GM12878 (cell line): ENCODE measurements around the gene GHRL. TPM values are rescaled to one million over a fixed set of nuclear protein-coding genes. Genes with fewer than 3 reads are reported as not detected.

ENCODE experiments used
- ATAC-seq: fragments of 200-7000 bp; cut with Tn5 transposase; 3 replicates; pipeline ENCODE4 v1.9.1; 2020; ENCODE audit warnings: mild to moderate bottlenecking, moderate library complexity
- BruUV-seq: library from RNA; stranded (reverse); fragments of 400-500 nt; replicated peaks from 2 replicates; lab custom pipeline; 2021; lab: Mats Ljungman, UMichigan
- CTCF ChIA-PET: fragments of 300-600 bp; sonication (Branson Sonifier 250); formaldehyde crosslinking; extraction: SDS; loops from one replicate; lab custom pipeline; 2021; ENCODE audit warnings: inconsistent platforms; lab: Yijun Ruan, JAX
- POLR2A ChIA-PET: fragments of 350-600 bp; formaldehyde crosslinking; extraction: SDS; loops from one replicate; lab custom pipeline; 2021; ENCODE audit warnings: inconsistent platforms; lab: Charles Lee
- RAD21 ChIA-PET: fragments of 300-600 bp; sonication (Branson Sonifier 250); formaldehyde crosslinking; loops from one replicate; lab custom pipeline; 2023; ENCODE audit warnings: antibody characterized with exemption; ENCODE audit not compliant: unreplicated experiment; lab: Charles Lee
- SMC1A ChIA-PET: fragments of 300-600 bp; sonication (Branson Sonifier 250); formaldehyde crosslinking; loops from one replicate; lab custom pipeline; 2023; ENCODE audit not compliant: unreplicated experiment, uncharacterized antibody; lab: Charles Lee
- DNase-seq: peaks from one replicate; pipeline ENCODE4 v3.0.0-alpha.2; 2011; ENCODE audit warnings: low read depth, low spot score
- FAIRE-seq: peaks from 3 replicates; lab custom pipeline; 2011; peaks lifted over from hg19 to GRCh38; lab: Jason Lieb, UNC
- H2AFZ ChIP-seq: 2 replicates; pipeline ENCODE4 v1.6.0; 2011; ENCODE audit warnings: low read depth, low read length, control low read depth; ENCODE audit not compliant: control insufficient read depth
- H3K27ac ChIP-seq: 2 replicates; pipeline ENCODE4 v1.5.1; 2011; ENCODE audit warnings: control low read depth; ENCODE audit not compliant: control insufficient read depth, insufficient read depth
- H3K27me3 ChIP-seq, 2 experiments: replicated peaks in 1 of 2; 2 replicates each; pipeline versions ENCODE4 v1.6.0 to v1.6.1; 2011; ENCODE audit warnings: low read length in 1 of 2; ENCODE audit not compliant: control insufficient read depth in 2 of 2, insufficient read depth in 2 of 2
- H3K36me3 ChIP-seq, 2 experiments: 2 replicates each; pipeline ENCODE4 v1.5.1; 2011; ENCODE audit warnings: low read length in 1 of 2; ENCODE audit not compliant: control insufficient read depth in 2 of 2, insufficient read depth in 2 of 2
- H3K4me1 ChIP-seq: 2 replicates; pipeline ENCODE4 v1.6.1; 2011; ENCODE audit warnings: mild to moderate bottlenecking, low read length, moderate library complexity, mixed read lengths; ENCODE audit not compliant: control insufficient read depth, insufficient read depth
- H3K4me2 ChIP-seq: 2 replicates; pipeline ENCODE4 v1.6.0; 2011; ENCODE audit warnings: control low read depth; ENCODE audit not compliant: control insufficient read depth, insufficient read depth
- H3K4me3 ChIP-seq: fragments of 200-600 bp; sonication (generic); 2 replicates; pipeline ENCODE4 v1.5.1; 2016
- H3K79me2 ChIP-seq: 2 replicates; pipeline ENCODE4 v1.6.0; 2011; ENCODE audit warnings: low read length; ENCODE audit not compliant: control insufficient read depth, insufficient read depth
- H3K9ac ChIP-seq: 2 replicates; pipeline ENCODE4 v1.8.0; 2011; ENCODE audit warnings: low read length, control low read depth, mixed read lengths; ENCODE audit not compliant: control insufficient read depth, insufficient read depth
- H3K9me3 ChIP-seq: replicated peaks from 3 replicates; pipeline ENCODE4 v1.5.1; 2011; ENCODE audit warnings: mild to moderate bottlenecking, low read length; ENCODE audit not compliant: control insufficient read depth, insufficient read depth
- H4K20me1 ChIP-seq: 2 replicates; pipeline ENCODE4 v1.6.0; 2011; ENCODE audit not compliant: control insufficient read depth, insufficient read depth
- DPF2 ChIP-seq: fragments of 450-650 bp; IDR thresholded peaks from 2 replicates; pipeline ENCODE4 v1.6.1; 2017; ENCODE audit warnings: mild to moderate bottlenecking
- JUNB ChIP-seq: IDR thresholded peaks from 2 replicates; pipeline ENCODE4 v1.6.1; 2016; ENCODE audit warnings: antibody characterized with exemption, mild to moderate bottlenecking
- NFYA ChIP-seq: IDR thresholded peaks from 2 replicates; pipeline ENCODE4 v1.6.1; 2011; ENCODE audit warnings: low read depth, mild to moderate bottlenecking, low read length, improper control_type of control experiment, borderline replicate concordance
- NR2C2 ChIP-seq: IDR thresholded peaks from 2 replicates; pipeline ENCODE4 v1.6.1; 2011; ENCODE audit warnings: borderline replicate concordance, low read depth; ENCODE audit not compliant: control insufficient read depth, insufficient read length
- POLR2A ChIP-seq: IDR thresholded peaks from 2 replicates; pipeline ENCODE4 v1.6.1; 2011; ENCODE audit warnings: low read depth, mild to moderate bottlenecking, low read length
- SUPT20H ChIP-seq: IDR thresholded peaks from 2 replicates; pipeline ENCODE4 v1.6.1; 2011; ENCODE audit warnings: low read depth, mild to moderate bottlenecking, low read length, moderate library complexity, borderline replicate concordance; ENCODE audit not compliant: control insufficient read depth
- WGBS: methylation state at CpG from one replicate; pipeline ENCODE4 v1.1.6; 2016; ENCODE audit warnings: low lambda C conversion rate; ENCODE audit not compliant: insufficient replicate concordance, insufficient coverage; ENCODE audit errors: missing lambda C conversion rate; 5-methylcytosine and 5-hydroxymethylcytosine counted together
- in situ Hi-C: fragments of 300-500 bp; cut with MboI; formaldehyde crosslinking; loops from 9 replicates; pipeline ENCODE4 v1.14.3; 2018; ENCODE audit warnings: mixed read lengths
- intact Hi-C: fragments of 100-400 bp; cut with micrococcal nuclease; formaldehyde crosslinking; loops from one replicate; pipeline ENCODE4 v1.14.2; 2022; ENCODE audit not compliant: unreplicated experiment
- polyA plus RNA-seq, 11 experiments: library from polyadenylated mRNA; depleted of rRNA in 4 of 11; unstranded in 6 of 11; stranded (reverse) in 5 of 11; fragments of >200 nt; fragmentation: Nextera tagmentation in 4 of 11; fragmentation: Illumina TruSeq in 1 of 11; extraction: Ambion mirVana in 4 of 11; extraction: Trizol in 1 of 11; gene quantifications; 1 replicate in 1 of 11; 2 replicates in 10 of 11; pipeline versions ENCODE4 v1.2.1 to v1.2.3, GENCODE V29; 2011 to 2016; ENCODE audit warnings: inconsistent platforms in 2 of 11, missing spikeins in 2 of 11, low read depth in 1 of 11
- total RNA-seq, 4 experiments: library from RNA; depleted of rRNA in 3 of 4; stranded (reverse); fragments of >200 nt in 3 of 4; fragmentation: Illumina TruSeq in 1 of 4; extraction: Trizol in 1 of 4; gene quantifications; 2 replicates each; pipeline versions ENCODE4 v1.2.1 to v1.2.3, GENCODE V29; 2013 to 2021

Gene GHRL
- total and polyA plus RNA-seq, 10 of the 15 experiments (the other 5 are each of a cell fraction or from before 2014, with no cell fraction given): 0.35 to 2.2 (median 0.88) TPM

GRCh38 chr3:10286596-10287295 is 6.0 kb downstream of the GHRL start:
- ChIA-PET POLR2A (interaction anchor here (0.5 to 0.7 kb wide), 2 partner anchors 21 to 34 kb away, joined by 3 to 4 read pairs; no protein-coding TSS in a partner anchor), SMC1A (interaction anchor here (1.6 kb wide), 1 partner anchor 12 kb away, joined by 4 read pairs; no protein-coding TSS in a partner anchor), RAD21 (no interaction called here), CTCF (interaction anchor here (0.8 kb wide), 1 partner anchor 352 kb away, joined by 4 read pairs; no protein-coding TSS in a partner anchor)
- TF ChIP-seq SUPT20H (no peak), POLR2A (peak; percentile 26; the same call in 1 of the 2 replicates)
- Histone ChIP-seq H3K4me3 (no peak overlapping the region), H4K20me1 (no peaks in the 10 kb centered on the region; the same call in 1 of the 2 replicates), H3K9ac (no peak overlapping the region), H3K27ac (no peak overlapping the region), H3K4me1 (peaks cover 7% of the 10 kb centered on the region; the same call in 1 of the 2 replicates), H3K9me3 (no peaks in the 10 kb centered on the region), H3K4me2 (no peak overlapping the region), H3K27me3 (no peaks in the 10 kb centered on the region), H3K36me3 (peaks cover 8 to 14% of the 10 kb centered on the region in 2 experiments), H3K79me2 (no peaks in the 10 kb centered on the region), H2AFZ (no peak overlapping the region)
- FAIRE-seq: no peak
- in situ Hi-C loops (no loop called here), intact Hi-C loops (no loop called here)
- BruUV-seq: no TSS peak
- no peak for DNase-seq
- no peak for ATAC-seq
- WGBS: 100% methylated on average over 2 of the region's 2 CpGs

DNA sequence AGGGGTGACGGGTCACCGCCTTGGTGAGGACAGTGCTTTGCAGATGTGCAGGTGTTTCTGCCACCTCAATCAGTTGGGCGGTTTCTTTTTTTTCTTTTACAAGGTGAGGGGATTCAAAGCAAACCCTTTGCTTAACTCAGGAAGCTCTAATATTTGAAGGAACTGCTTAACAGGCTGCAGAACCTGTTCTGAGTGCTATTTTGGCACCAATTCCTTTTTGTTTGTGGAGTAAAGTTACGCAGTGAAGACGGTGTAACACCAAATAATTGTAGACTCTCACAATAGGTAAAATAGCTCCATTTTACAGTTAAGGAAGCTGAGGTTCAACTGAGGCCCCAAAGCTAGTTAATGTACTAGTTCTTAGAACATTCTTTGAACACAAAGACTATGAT is 6.6 kb downstream of the GHRL start:
- DNase-seq (no peak), FAIRE-seq (no peak), ATAC-seq (no peak)
- no peak overlapping the region for H2AFZ ChIP-seq
- no peak for TF ChIP-seq JUNB
- no peak for TF ChIP-seq NFYA
- no peak for TF ChIP-seq POLR2A
- no peak for TF ChIP-seq NR2C2
- no peak for TF ChIP-seq DPF2
- ChIA-PET POLR2A (interaction anchor here (0.7 kb wide), 1 partner anchor 33 kb away, joined by 4 read pairs; no protein-coding TSS in a partner anchor), CTCF (interaction anchor here (0.8 kb wide), 1 partner anchor 351 kb away, joined by 4 read pairs; no protein-coding TSS in a partner anchor), RAD21 (no interaction called here), SMC1A (interaction anchor here (1.6 kb wide), 1 partner anchor 12 kb away, joined by 4 read pairs; no protein-coding TSS in a partner anchor)
- no peaks in the 10 kb centered on the region for H3K9me3 ChIP-seq
- no TSS peak for BruUV-seq
- no peaks in the 10 kb centered on the region for H3K79me2 ChIP-seq
- H3K27ac ChIP-seq: no peak overlapping the region
- H3K4me3 ChIP-seq: no peak overlapping the region
- H3K9ac ChIP-seq: no peak overlapping the region
- H3K27me3 ChIP-seq: no peaks in the 10 kb centered on the region
- peaks cover 8 to 14% of the 10 kb centered on the region in 2 experiments for H3K36me3 ChIP-seq
- 87% methylated on average over 5 of the region's 5 CpGs for WGBS
- in situ Hi-C loops: no loop called here
- H4K20me1 ChIP-seq: no peaks in the 10 kb centered on the region; the same call in 1 of the 2 replicates
- no peak overlapping the region for H3K4me2 ChIP-seq
- H3K4me1 ChIP-seq: peaks cover 7% of the 10 kb centered on the region; the same call in 1 of the 2 replicates
- intact Hi-C loops: no loop called here
